DND-41 (cell line): ENCODE data around the gene PEF1.

Experiments
- ATAC-seq: fragments of 200-7000 bp; cut with Tn5 transposase; 3 replicates; pipeline ENCODE4 v1.9.1; 2021; ENCODE audit warnings: low read depth; ENCODE audit not compliant: insufficient read depth
- DNase-seq: peaks from one replicate; pipeline ENCODE4 v3.0.0-alpha.2; 2020
- H2AFZ ChIP-seq: 2 replicates; pipeline ENCODE4 v1.6.0; 2012; ENCODE audit warnings: low read depth, low read length
- H3K27ac ChIP-seq: 2 replicates; pipeline ENCODE4 v1.5.1; 2012; ENCODE audit warnings: low read length, inconsistent platforms
- H3K27me3 ChIP-seq: fragments of 200-600 bp; sonication (generic); 2 replicates; pipeline ENCODE4 v1.6.0; 2012; ENCODE audit warnings: low read length, mild to moderate bottlenecking, inconsistent platforms; ENCODE audit not compliant: insufficient read depth, poor library complexity
- H3K36me3 ChIP-seq: 2 replicates; pipeline ENCODE4 v1.5.1; 2012; ENCODE audit warnings: low read length, inconsistent platforms; ENCODE audit not compliant: insufficient read depth
- H3K4me1 ChIP-seq: 2 replicates; pipeline ENCODE4 v1.5.1; 2012; ENCODE audit warnings: mild to moderate bottlenecking, low read length; ENCODE audit not compliant: insufficient read depth
- H3K4me2 ChIP-seq: 2 replicates; pipeline ENCODE4 v1.6.0; 2012; ENCODE audit warnings: mild to moderate bottlenecking, moderate library complexity, low read length, inconsistent platforms; ENCODE audit not compliant: insufficient read depth
- H3K4me3 ChIP-seq, 2 experiments: fragments of 200-600 bp in 1 of 2; shearing (Covaris generic) in 1 of 2; 2 replicates each; pipeline ENCODE4 v1.5.1; 2012 to 2016; ENCODE audit warnings: inconsistent platforms in 2 of 2, low read length in 2 of 2, mild to moderate bottlenecking in 2 of 2, low read depth in 1 of 2, moderate library complexity in 1 of 2
- H3K79me2 ChIP-seq: 2 replicates; pipeline ENCODE4 v1.6.0; 2012; ENCODE audit warnings: low read length, inconsistent platforms; ENCODE audit not compliant: insufficient read depth
- H3K9ac ChIP-seq: 2 replicates; pipeline ENCODE4 v1.6.0; 2012; ENCODE audit warnings: low read depth, mild to moderate bottlenecking, inconsistent platforms, low read length, moderate library complexity
- H3K9me3 ChIP-seq: 2 replicates; pipeline ENCODE4 v1.5.1; 2012; ENCODE audit warnings: low read length, moderate library complexity, mild to moderate bottlenecking, inconsistent platforms; ENCODE audit not compliant: insufficient read depth, severe bottlenecking
- H4K20me1 ChIP-seq: 2 replicates; pipeline ENCODE4 v1.6.0; 2012; ENCODE audit warnings: low read length; ENCODE audit not compliant: insufficient read depth
- EZH2 ChIP-seq: IDR thresholded peaks from 3 replicates; pipeline ENCODE4 v1.6.1; 2012; ENCODE audit warnings: borderline replicate concordance, low read depth, mild to moderate bottlenecking, moderate library complexity, low read length, inconsistent platforms; ENCODE audit not compliant: severe bottlenecking
- TF ChIP-seq, protein P1 (sequence below): IDR thresholded peaks from 2 replicates; pipeline ENCODE4 v1.5.1; 2012; ENCODE audit warnings: borderline replicate concordance, low read length, moderate library complexity, mild to moderate bottlenecking; ENCODE audit not compliant: poor library complexity, severe bottlenecking; ENCODE audit errors: extremely low read depth

Gene PEF1

DNA sequence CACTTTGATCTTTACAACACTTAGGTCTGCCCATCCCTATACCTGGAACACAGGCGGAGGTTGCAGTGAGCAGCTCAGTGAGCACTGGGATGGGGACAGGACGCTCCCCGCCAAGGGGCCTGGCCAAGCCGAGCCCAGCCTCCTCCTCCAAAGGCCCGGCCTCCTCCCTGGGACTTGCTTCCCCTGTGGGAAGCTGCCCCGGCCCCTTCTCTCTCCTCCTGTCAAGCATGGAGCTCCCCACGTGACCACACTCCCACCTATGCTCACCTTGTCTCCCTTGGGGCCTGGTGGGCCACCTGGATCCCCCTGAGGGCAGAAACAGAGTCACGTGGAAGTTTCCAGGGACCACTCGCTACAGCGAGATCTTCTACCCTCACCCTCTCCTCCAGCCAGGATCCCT lies 46.2 kb upstream of the PEF1 start:
- Histone ChIP-seq H3K9me3 (no peaks in the 10 kb centered on the region), H3K9ac (no peak overlapping the region), H4K20me1 (no peaks in the 10 kb centered on the region), H3K4me3 (no peak overlapping the region), H3K36me3 (no peaks in the 10 kb centered on the region), H3K27ac (no peak overlapping the region), H3K27me3 (no peaks in the 10 kb centered on the region), H3K4me1 (no peaks in the 10 kb centered on the region), H2AFZ (no peak overlapping the region), H3K4me2 (no peak overlapping the region), H3K79me2 (no peaks in the 10 kb centered on the region)
- TF ChIP-seq EZH2, result no peak
- TF ChIP-seq, protein P1, sequence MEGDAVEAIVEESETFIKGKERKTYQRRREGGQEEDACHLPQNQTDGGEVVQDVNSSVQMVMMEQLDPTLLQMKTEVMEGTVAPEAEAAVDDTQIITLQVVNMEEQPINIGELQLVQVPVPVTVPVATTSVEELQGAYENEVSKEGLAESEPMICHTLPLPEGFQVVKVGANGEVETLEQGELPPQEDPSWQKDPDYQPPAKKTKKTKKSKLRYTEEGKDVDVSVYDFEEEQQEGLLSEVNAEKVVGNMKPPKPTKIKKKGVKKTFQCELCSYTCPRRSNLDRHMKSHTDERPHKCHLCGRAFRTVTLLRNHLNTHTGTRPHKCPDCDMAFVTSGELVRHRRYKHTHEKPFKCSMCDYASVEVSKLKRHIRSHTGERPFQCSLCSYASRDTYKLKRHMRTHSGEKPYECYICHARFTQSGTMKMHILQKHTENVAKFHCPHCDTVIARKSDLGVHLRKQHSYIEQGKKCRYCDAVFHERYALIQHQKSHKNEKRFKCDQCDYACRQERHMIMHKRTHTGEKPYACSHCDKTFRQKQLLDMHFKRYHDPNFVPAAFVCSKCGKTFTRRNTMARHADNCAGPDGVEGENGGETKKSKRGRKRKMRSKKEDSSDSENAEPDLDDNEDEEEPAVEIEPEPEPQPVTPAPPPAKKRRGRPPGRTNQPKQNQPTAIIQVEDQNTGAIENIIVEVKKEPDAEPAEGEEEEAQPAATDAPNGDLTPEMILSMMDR, result no peak
- DNase-seq (no peak), ATAC-seq (no peak)

DNA sequence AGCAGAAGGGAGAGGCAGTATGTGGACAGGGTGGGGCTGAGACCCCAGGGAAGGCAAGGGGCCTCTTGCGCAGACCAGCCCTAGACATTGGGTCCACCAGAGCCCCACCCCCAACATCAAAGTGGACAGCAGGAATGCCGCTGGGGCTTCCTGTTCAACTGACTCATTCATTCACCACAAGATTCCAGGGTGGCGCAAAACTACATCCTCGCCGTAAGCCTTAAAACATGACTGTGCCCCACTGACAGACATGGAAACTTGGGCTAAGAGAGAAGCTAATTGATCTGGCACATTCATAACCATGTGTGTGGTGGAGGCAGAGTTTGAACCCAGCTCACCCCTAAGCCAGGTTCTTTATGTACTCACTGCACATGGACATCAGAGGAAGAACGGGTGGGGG lies 45.2 kb upstream of the PEF1 start:
- H3K4me1 ChIP-seq, result no peaks in the 10 kb centered on the region
- no peaks in the 10 kb centered on the region for H3K27me3 ChIP-seq
- H4K20me1 ChIP-seq, result no peaks in the 10 kb centered on the region
- H3K36me3 ChIP-seq, result no peaks in the 10 kb centered on the region
- TF ChIP-seq, protein P1, result no peak
- no peak for TF ChIP-seq EZH2
- no peak overlapping the region for H3K27ac ChIP-seq
- no peaks in the 10 kb centered on the region for H3K79me2 ChIP-seq
- ATAC-seq (no peak), DNase-seq (no peak)
- no peak overlapping the region for H3K4me3 ChIP-seq
- no peaks in the 10 kb centered on the region for H3K9me3 ChIP-seq
- H2AFZ ChIP-seq, result no peak overlapping the region
- no peak overlapping the region for H3K9ac ChIP-seq
- H3K4me2 ChIP-seq, result no peak overlapping the region

DNA sequence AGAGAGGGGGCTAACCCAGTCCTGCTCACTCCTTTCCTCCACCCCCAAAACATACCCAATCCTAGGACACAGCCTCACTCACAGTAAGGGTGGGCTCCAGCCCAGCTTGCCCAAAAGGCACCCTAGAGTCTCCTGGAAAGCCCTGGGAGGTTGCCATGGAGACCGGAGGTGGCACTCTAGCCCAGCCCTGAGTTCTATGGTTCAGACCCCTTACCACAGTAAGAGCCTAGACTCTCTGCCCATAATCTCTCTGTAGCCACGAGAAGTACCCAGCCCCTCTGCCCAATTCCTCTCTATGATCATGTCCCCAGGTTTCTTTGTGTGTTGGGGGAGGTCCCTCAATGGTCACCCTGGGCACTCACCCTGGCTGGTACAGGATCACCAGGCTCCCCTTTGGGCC lies 44.7 kb upstream of the PEF1 start:
- no peaks in the 10 kb centered on the region for H3K4me1 ChIP-seq
- H3K27me3 ChIP-seq, result no peaks in the 10 kb centered on the region
- H3K4me3 ChIP-seq, result no peak overlapping the region
- no peak for DNase-seq
- no peak overlapping the region for H2AFZ ChIP-seq
- H4K20me1 ChIP-seq, result no peaks in the 10 kb centered on the region
- H3K9ac ChIP-seq, result no peak overlapping the region
- no peak overlapping the region for H3K27ac ChIP-seq
- no peak for ATAC-seq
- no peaks in the 10 kb centered on the region for H3K36me3 ChIP-seq
- H3K79me2 ChIP-seq, result no peaks in the 10 kb centered on the region
- TF ChIP-seq EZH2, result no peak
- TF ChIP-seq, protein P1, result no peak
- no peaks in the 10 kb centered on the region for H3K9me3 ChIP-seq
- no peak overlapping the region for H3K4me2 ChIP-seq
